HCT116 (cell line): Measurements from ENCODE around the gene STAP2.

Experiments
- ATF3 ChIP-seq: IDR thresholded peaks from 2 replicates; pipeline ENCODE4 v1.6.1; 2012
- CTCF ChIP-seq, 3 experiments: fragments of 200-600 bp in 1 of 3; sonication (generic) in 1 of 3; IDR thresholded peaks in 2 of 3; conservative IDR thresholded peaks in 1 of 3; 2 replicates each; pipeline ENCODE4 v1.5.1; 2012 to 2017; ENCODE audit warnings: low read depth in 2 of 3, low read length in 2 of 3, antibody characterized with exemption in 1 of 3, borderline replicate concordance in 1 of 3, control low read depth in 1 of 3, mild to moderate bottlenecking in 1 of 3, mixed read lengths in 1 of 3, mixed run types in 1 of 3, moderate library complexity in 1 of 3; ENCODE audit not compliant: insufficient read depth in 1 of 3
- EZH2 ChIP-seq: fragments of 200-600 bp; sonication (generic); IDR thresholded peaks from 2 replicates; pipeline ENCODE4 v1.6.1; 2017; ENCODE audit warnings: antibody characterized with exemption, mixed run types
- POLR2A ChIP-seq: IDR thresholded peaks from 2 replicates; pipeline ENCODE4 v1.7.0; 2011; ENCODE audit warnings: borderline replicate concordance; ENCODE audit not compliant: insufficient read depth, insufficient read length; ENCODE audit errors: extremely low read depth
- POLR2AphosphoS5 ChIP-seq: IDR thresholded peaks from 2 replicates; pipeline ENCODE4 v1.6.1; 2011; ENCODE audit warnings: mild to moderate bottlenecking, low read depth, low read length, moderate library complexity
- RAD21 ChIP-seq: IDR thresholded peaks from 2 replicates; pipeline ENCODE4 v1.6.1; 2012; ENCODE audit warnings: low read depth, mild to moderate bottlenecking
- SIN3A ChIP-seq: IDR thresholded peaks from 2 replicates; pipeline ENCODE4 v1.6.1; 2012; ENCODE audit warnings: low read depth
- ZBTB33 ChIP-seq: IDR thresholded peaks from 2 replicates; pipeline ENCODE4 v1.6.1; 2011; ENCODE audit warnings: mild to moderate bottlenecking, low read length, moderate library complexity; ENCODE audit not compliant: insufficient replicate concordance; ENCODE audit errors: extremely low read depth

- no peak for TF ChIP-seq CTCF (IDR thresholded peaks at IDR 0.05 in 2 of 3, conservative IDR thresholded peaks at IDR 0.05 in 1 of 3; ENCODE audit: borderline replicate concordance in 1 of 3, insufficient read depth in 1 of 3, low read depth in 2 of 3, low read length in 2 of 3)
- no peak for TF ChIP-seq POLR2A
- TF ChIP-seq ATF3 = no peak
- peak; percentile 88 for TF ChIP-seq SIN3A
- TF ChIP-seq POLR2AphosphoS5 = 0 out of 2 replicates have a peak, but pooled peaks have one; percentile 29
- TF ChIP-seq ZBTB33 = no peak
- no peak for TF ChIP-seq EZH2
- no peak for TF ChIP-seq RAD21
These were observed 38.6 kb upstream of the STAP2 start for GRCh38 chr19:4376991-4377781.
